ENCODE results near the gene CMPK1. TPM values are rescaled to one million over a fixed set of nuclear protein-coding genes. Genes with fewer than 3 reads are reported as not detected.

The CMPK1 gene
- total and polyA plus RNA-seq, 2 of the 8 experiments (the other 6 are each of a cell fraction or from before 2014, with no cell fraction given), result 6.0 to 36.9 TPM

GRCh38 chr1:47332779-47333577 is 612 bp upstream of the CMPK1 start:
- H4K5ac ChIP-seq (ENCODE audit: insufficient read length, low read depth, low read length), result peak overlapping the region; percentile 95
- peak overlapping the region; percentile 94 for H2BK5ac ChIP-seq (ENCODE audit: low read depth, low read length)
- 57 to 100% methylated on average over 1 to 19 of the region's 19 CpGs for WGBS, 2 experiments (ENCODE audit: extremely low coverage in 1 of 2, insufficient coverage in 1 of 2, insufficient read length in 1 of 2, insufficient replicate concordance in 2 of 2, low coverage in 1 of 2, low lambda C conversion rate in 2 of 2, missing lambda C conversion rate in 1 of 2)

More at GRCh38 chr1:47332779-47333577, 612 bp upstream of the CMPK1 start:
- Histone ChIP-seq H3K56ac (replicated peaks; ENCODE audit: insufficient read length, low read depth, low read length) (peak overlapping the region; percentile 7), H2AK5ac (ENCODE audit: low read depth, low read length) (no peak overlapping the region), H2BK20ac (ENCODE audit: low read length) (no peak overlapping the region), H2BK15ac (ENCODE audit: low read length) (no peak overlapping the region), H3K9ac (replicated peaks in 1 of 4; ENCODE audit: extremely low read depth in 1 of 4, low read depth in 3 of 4, low read length in 3 of 4) (peak overlapping the region in 3 of 4 experiments; percentile 43 to 88 (median 73); a peak in 5 of 7 replicates), H4K20me1 (replicated peaks in 1 of 2; ENCODE audit: control insufficient read depth in 1 of 2, insufficient read depth in 2 of 2, low read length in 2 of 2) (no peaks in the 10 kb centered on the region), H3K4me1 (replicated peaks in 1 of 4; ENCODE audit: control insufficient read depth in 3 of 4, insufficient read depth in 4 of 4, low read length in 3 of 4) (peaks cover 0 to 5% (median 3%) of the 10 kb centered on the region in 4 experiments; a peak in 5 of 7 replicates), H3K36me3 (ENCODE audit: control insufficient read depth in 2 of 4, insufficient read depth in 4 of 4, low read length in 3 of 4) (no peaks in the 10 kb centered on the region), H2BK12ac (ENCODE audit: low read depth, low read length) (peak overlapping the region; percentile 84; the same call in 1 of the 2 replicates), H3K18ac (ENCODE audit: extremely low read depth, low read length) (peak overlapping the region; percentile 83), H3K4me2 (ENCODE audit: insufficient read depth in 1 of 2, low read depth in 2 of 2, low read length in 2 of 2) (peak overlapping the region; percentile 81 to 85), H3K4me3 (ENCODE audit: extremely low read depth in 1 of 4, insufficient read depth in 2 of 4, low read depth in 3 of 4, low read length in 4 of 4) (peak overlapping the region; percentile 79 to 94 (median 86)), H3K9me3 (ENCODE audit: insufficient read depth in 2 of 2, low read depth in 1 of 2, low read length in 1 of 2) (no peaks in the 10 kb centered on the region), H4K8ac (ENCODE audit: extremely low read depth, insufficient read depth, low read length) (peak overlapping the region; percentile 80; the same call in 1 of the 2 replicates), H3K27ac (ENCODE audit: low read depth, low read length) (peak overlapping the region; percentile 37), H3K14ac (ENCODE audit: insufficient read length) (no peak overlapping the region), H3K23ac (ENCODE audit: insufficient read length) (no peak overlapping the region), H2BK120ac (replicated peaks; ENCODE audit: low read depth, low read length) (peak overlapping the region; percentile 0), H4K91ac (replicated peaks; ENCODE audit: insufficient read length, low read length) (peak overlapping the region; percentile 82), H3K79me1 (ENCODE audit: low read depth, low read length) (no peaks in the 10 kb centered on the region; the same call in 1 of the 2 replicates), H3K4ac (replicated peaks; ENCODE audit: insufficient read length, low read depth, low read length) (peak overlapping the region; percentile 98), H3K27me3 (replicated peaks in 1 of 4; ENCODE audit: control insufficient read depth in 3 of 4, extremely low read depth in 1 of 4, insufficient read depth in 3 of 4, low read length in 3 of 4) (no peaks in the 10 kb centered on the region), H3K23me2 (ENCODE audit: low read depth, low read length) (no peaks in the 10 kb centered on the region; the same call in 1 of the 2 replicates), H3K79me2 (ENCODE audit: control insufficient read depth in 1 of 2, insufficient read depth in 2 of 2, low read length in 2 of 2) (peaks cover 0 to 13% of the 10 kb centered on the region in 2 experiments; a peak in 3 of 4 replicates), H2AFZ (ENCODE audit: low read length) (peak overlapping the region; percentile 100)
- ChIA-PET CTCF (ENCODE audit: partially characterized antibody) (interaction anchor here (0.6 to 2.6 kb wide), 4 partner anchors 9 to 103 kb away, joined by 3 to 11 read pairs (median 4); no protein-coding TSS in a partner anchor), POLR2A (ENCODE audit: partially characterized antibody) (interaction anchor here (0.7 to 2.2 kb wide), 7 partner anchors 8 to 268 kb away, joined by 3 to 18 read pairs (median 4); partner anchors contain the start of gene STIL)
- no peak for FAIRE-seq
- no peak for DNase-seq (ENCODE audit: low read depth in 1 of 2, low spot score in 2 of 2)
- TF ChIP-seq EP300 (IDR thresholded peaks at IDR 0.05; ENCODE audit: borderline replicate concordance in 1 of 2, low read depth in 2 of 2, low read length in 2 of 2), result no peak
- TF ChIP-seq CBX8 (IDR thresholded peaks at IDR 0.05; ENCODE audit: borderline replicate concordance, low read depth, low read length), result no peak
- TF ChIP-seq KDM1A (IDR thresholded peaks at IDR 0.05; ENCODE audit: borderline replicate concordance, low read length), result peak; percentile 32; the same call in 1 of the 2 replicates
- peak in 1 of 2 experiments; percentile 45; a peak in 1 of 3 replicates for TF ChIP-seq POLR2A (IDR thresholded peaks at IDR 0.05; ENCODE audit: control extremely low read depth in 1 of 2, low read depth in 2 of 2, low read length in 2 of 2)
- TF ChIP-seq SAP30 (IDR thresholded peaks at IDR 0.05; ENCODE audit: insufficient read depth, insufficient replicate concordance, low read length), result peak; percentile 62
